ENCODE measurements around the gene TLE7.

DNA sequence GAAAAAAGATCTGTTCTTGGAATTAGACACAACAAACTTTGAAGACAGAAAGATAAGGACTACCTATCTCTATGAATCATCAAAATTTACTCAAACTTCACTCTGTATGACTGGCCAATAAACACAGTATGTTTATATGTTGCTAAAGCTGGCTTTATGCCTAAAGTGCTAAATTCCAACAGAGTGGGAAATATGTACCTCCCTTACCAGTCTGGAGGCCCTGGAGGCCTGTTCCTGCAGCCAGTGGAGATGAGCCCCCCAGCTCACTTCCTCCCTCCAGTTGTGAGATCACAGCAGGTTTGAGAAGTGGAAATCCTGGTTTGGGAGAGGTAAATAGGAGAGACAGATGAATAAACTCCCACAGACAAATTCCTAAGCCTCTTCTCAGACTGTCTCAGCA is 11.2 kb upstream of the TLE7 start:
- TF ChIP-seq CTCF (IDR thresholded peaks at IDR 0.05) (no peak), POLR2A (IDR thresholded peaks at IDR 0.05) (no peak)
